ENCODE measurements around the gene C21orf58. TPM values are rescaled to one million over a fixed set of nuclear protein-coding genes. Genes with fewer than 3 reads are reported as not detected.

The C21orf58 gene
- total RNA-seq, 1 experiment from 2014 or later = 10.8 TPM

- ATAC-seq (no peak), DNase-seq (ENCODE audit: low read depth, low spot score) (no peak)
- Histone ChIP-seq H3K9me2 (ENCODE audit: insufficient read depth) (no peaks in the 10 kb centered on the region), H2AFZ (ENCODE audit: low read depth, low read length, poor library complexity, severe bottlenecking) (no peak overlapping the region), H3K9me3 (ENCODE audit: control insufficient read depth in 1 of 2, insufficient read depth in 1 of 2, low read depth in 1 of 2, low read length in 2 of 2) (no peaks in the 10 kb centered on the region), H3K27ac (ENCODE audit: low read depth, low read length) (no peak overlapping the region), H3K4me2 (ENCODE audit: low read length) (no peak overlapping the region), H3K9ac (ENCODE audit: low read length) (no peak overlapping the region), H3K36me3 (ENCODE audit: control insufficient read depth in 1 of 2, insufficient read depth in 2 of 2, low read length in 2 of 2) (peaks cover 0 to 2% of the 10 kb centered on the region in 2 experiments; a peak in 1 of 4 replicates), H4K20me1 (ENCODE audit: insufficient read depth) (no peaks in the 10 kb centered on the region), H3K4me3 (replicated peaks in 1 of 2; ENCODE audit: low read depth in 1 of 2, low read length in 2 of 2) (no peak overlapping the region), H3K79me2 (ENCODE audit: insufficient read depth, low read length) (no peaks in the 10 kb centered on the region), H3K27me3 (ENCODE audit: insufficient read depth, low read length) (no peaks in the 10 kb centered on the region), H3K4me1 (ENCODE audit: control insufficient read depth in 1 of 2, insufficient read depth in 2 of 2, low read length in 2 of 2) (no peaks in the 10 kb centered on the region)
- POLR2A ChIA-PET = no interaction called here
- RAD21 ChIA-PET (ENCODE audit: low non-redundant PET in 1 of 2, low total read pairs in 2 of 2, uncharacterized antibody in 2 of 2, unreplicated experiment in 2 of 2) = no interaction called here
- CTCF ChIA-PET = no interaction called here
- no TSS peak for BruUV-seq (replicated peaks)
- intact Hi-C loops (cut with micrococcal nuclease) = no loop called here
- TF ChIP-seq SIN3A (IDR thresholded peaks at IDR 0.05; ENCODE audit: low read depth) (no peak), RAD21 (IDR thresholded peaks at IDR 0.05; ENCODE audit: low read depth) (no peak), EGR1 (IDR thresholded peaks at IDR 0.05; ENCODE audit: low read depth) (no peak), SP1 (IDR thresholded peaks at IDR 0.05; ENCODE audit: low read depth) (no peak), EZH2phosphoT487 (IDR thresholded peaks at IDR 0.05; ENCODE audit: borderline replicate concordance) (no peak), ZBTB33 (IDR thresholded peaks at IDR 0.05; ENCODE audit: extremely low read depth, insufficient replicate concordance, low read length) (no peak), REST (IDR thresholded peaks at IDR 0.05; ENCODE audit: low read depth) (no peak), ATF3 (IDR thresholded peaks at IDR 0.05) (no peak), POLR2A (IDR thresholded peaks at IDR 0.05; ENCODE audit: borderline replicate concordance, extremely low read depth, insufficient read depth, insufficient read length) (no peak), MAX (IDR thresholded peaks at IDR 0.05) (no peak), CEBPB (IDR thresholded peaks at IDR 0.05; ENCODE audit: low read depth) (no peak), CTCF (IDR thresholded peaks at IDR 0.05 in 2 of 3, conservative IDR thresholded peaks at IDR 0.05 in 1 of 3; ENCODE audit: borderline replicate concordance in 1 of 3, insufficient read depth in 1 of 3, low read depth in 2 of 3, low read length in 2 of 3) (no peak), ELF1 (IDR thresholded peaks at IDR 0.05; ENCODE audit: borderline replicate concordance, low read depth) (no peak), CBX3 (IDR thresholded peaks at IDR 0.05; ENCODE audit: low read depth) (no peak), ZNF274 (IDR thresholded peaks at IDR 0.05; ENCODE audit: low read depth, low read length) (no peak), ZFX (IDR thresholded peaks at IDR 0.05) (no peak), TCF7L2 (IDR thresholded peaks at IDR 0.05; ENCODE audit: borderline replicate concordance, extremely low read depth, insufficient read depth, insufficient read length) (no peak), YY1 (IDR thresholded peaks at IDR 0.05; ENCODE audit: extremely low read depth, insufficient replicate concordance, low read depth, low read length) (no peak)
Measured at GRCh38 chr21:46299167-46299566, 24.5 kb downstream of the C21orf58 start.
